ENCODE measurements around the gene ZNF830.
"Not testable (repeated sequence)": the region's sequence is repeated elsewhere in the genome, so short reads cannot be mapped to it uniquely, and the experiment has no call there.

The ZNF830 gene

GRCh38 chr17:34997355-34997862, 36.1 kb downstream of the ZNF830 start:
- no peaks in the 10 kb centered on the region for H3K9me3 ChIP-seq (ENCODE audit: low read length)
- no peak for TF ChIP-seq EZH2 (IDR thresholded peaks at IDR 0.05; ENCODE audit: borderline replicate concordance, low read length)
- TF ChIP-seq, protein P1, sequence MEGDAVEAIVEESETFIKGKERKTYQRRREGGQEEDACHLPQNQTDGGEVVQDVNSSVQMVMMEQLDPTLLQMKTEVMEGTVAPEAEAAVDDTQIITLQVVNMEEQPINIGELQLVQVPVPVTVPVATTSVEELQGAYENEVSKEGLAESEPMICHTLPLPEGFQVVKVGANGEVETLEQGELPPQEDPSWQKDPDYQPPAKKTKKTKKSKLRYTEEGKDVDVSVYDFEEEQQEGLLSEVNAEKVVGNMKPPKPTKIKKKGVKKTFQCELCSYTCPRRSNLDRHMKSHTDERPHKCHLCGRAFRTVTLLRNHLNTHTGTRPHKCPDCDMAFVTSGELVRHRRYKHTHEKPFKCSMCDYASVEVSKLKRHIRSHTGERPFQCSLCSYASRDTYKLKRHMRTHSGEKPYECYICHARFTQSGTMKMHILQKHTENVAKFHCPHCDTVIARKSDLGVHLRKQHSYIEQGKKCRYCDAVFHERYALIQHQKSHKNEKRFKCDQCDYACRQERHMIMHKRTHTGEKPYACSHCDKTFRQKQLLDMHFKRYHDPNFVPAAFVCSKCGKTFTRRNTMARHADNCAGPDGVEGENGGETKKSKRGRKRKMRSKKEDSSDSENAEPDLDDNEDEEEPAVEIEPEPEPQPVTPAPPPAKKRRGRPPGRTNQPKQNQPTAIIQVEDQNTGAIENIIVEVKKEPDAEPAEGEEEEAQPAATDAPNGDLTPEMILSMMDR (IDR thresholded peaks at IDR 0.05; ENCODE audit: low read length), result no peak
- H3K79me2 ChIP-seq (ENCODE audit: insufficient read depth, low read length), result no peaks in the 10 kb centered on the region
- H3F3A ChIP-seq (ENCODE audit: insufficient read depth, low read length), result no peaks in the 10 kb centered on the region
- H3K27me3 ChIP-seq (ENCODE audit: insufficient read depth, low read length), result no peaks in the 10 kb centered on the region
- H3K4me3 ChIP-seq (ENCODE audit: low read depth, low read length, poor library complexity, severe bottlenecking), result no peak overlapping the region
- no peaks in the 10 kb centered on the region for H3K4me1 ChIP-seq (ENCODE audit: insufficient read depth, low read length, severe bottlenecking)
- H4K20me1 ChIP-seq (ENCODE audit: insufficient read depth, low read length), result no peaks in the 10 kb centered on the region
- no peak overlapping the region for H3K9ac ChIP-seq (ENCODE audit: low read length)
- peaks cover 80% of the 10 kb centered on the region for H3K36me3 ChIP-seq (ENCODE audit: insufficient read depth, low read length)
- no peaks in the 10 kb centered on the region for H3K9me2 ChIP-seq (ENCODE audit: low read depth, low read length)
- no peak overlapping the region for H3K4me2 ChIP-seq (ENCODE audit: low read length)
- no peak overlapping the region for H3K27ac ChIP-seq (ENCODE audit: low read depth, low read length, poor library complexity, severe bottlenecking)
- H2AFZ ChIP-seq (ENCODE audit: low read length), result no peak overlapping the region

- no peak overlapping the region for H2AFZ ChIP-seq (ENCODE audit: low read length)
- no peaks in the 10 kb centered on the region for H3K4me1 ChIP-seq (ENCODE audit: insufficient read depth, low read length, severe bottlenecking)
- no peaks in the 10 kb centered on the region for H4K20me1 ChIP-seq (ENCODE audit: insufficient read depth, low read length)
- no peaks in the 10 kb centered on the region for H3K27me3 ChIP-seq (ENCODE audit: insufficient read depth, low read length)
- H3K9me2 ChIP-seq (ENCODE audit: low read depth, low read length), result no peaks in the 10 kb centered on the region
- TF ChIP-seq, protein P1 (IDR thresholded peaks at IDR 0.05; ENCODE audit: low read length), result peak; percentile 69; the same call in 1 of the 2 replicates
- TF ChIP-seq EZH2 (IDR thresholded peaks at IDR 0.05; ENCODE audit: borderline replicate concordance, low read length), result no peak
- no peak overlapping the region for H3K27ac ChIP-seq (ENCODE audit: low read depth, low read length, poor library complexity, severe bottlenecking)
- H3K9ac ChIP-seq (ENCODE audit: low read length), result no peak overlapping the region
- no peaks in the 10 kb centered on the region for H3K79me2 ChIP-seq (ENCODE audit: insufficient read depth, low read length)
- peaks cover 87% of the 10 kb centered on the region for H3K36me3 ChIP-seq (ENCODE audit: insufficient read depth, low read length)
- H3F3A ChIP-seq (ENCODE audit: insufficient read depth, low read length), result no peaks in the 10 kb centered on the region
- H3K4me3 ChIP-seq (ENCODE audit: low read depth, low read length, poor library complexity, severe bottlenecking), result no peak overlapping the region
- H3K4me2 ChIP-seq (ENCODE audit: low read length), result no peak overlapping the region
- no peaks in the 10 kb centered on the region for H3K9me3 ChIP-seq (ENCODE audit: low read length)
These were observed 36.9 kb downstream of the ZNF830 start for GRCh38 chr17:34998205-34998604.

DNA sequence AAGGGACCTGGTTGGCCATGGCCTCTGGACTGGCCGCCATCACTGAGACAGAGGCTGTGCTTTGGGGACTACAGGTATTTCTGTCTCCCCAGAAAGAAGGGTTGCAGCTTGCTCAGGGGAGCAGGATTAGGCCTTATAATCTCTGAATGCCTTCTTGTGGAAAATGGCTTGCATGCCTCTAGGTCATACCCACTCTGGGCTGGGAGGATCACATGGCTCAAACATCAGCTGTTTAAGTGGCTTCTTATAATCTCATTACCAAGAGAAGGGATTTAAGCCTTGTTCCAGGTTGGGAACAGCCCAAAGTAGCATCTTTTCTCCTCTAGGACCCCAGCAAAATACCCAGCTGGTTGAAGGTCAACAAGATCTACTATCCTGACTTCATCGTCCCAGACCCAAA, 38.1 kb downstream of the ZNF830 start:
- no peaks in the 10 kb centered on the region for H3K4me1 ChIP-seq (ENCODE audit: insufficient read depth, low read length, severe bottlenecking)
- H3K9me2 ChIP-seq (ENCODE audit: low read depth, low read length), result no peaks in the 10 kb centered on the region
- H3K27me3 ChIP-seq (ENCODE audit: insufficient read depth, low read length), result no peaks in the 10 kb centered on the region
- H3K4me2 ChIP-seq (ENCODE audit: low read length), result no peak overlapping the region
- H2AFZ ChIP-seq (ENCODE audit: low read length), result no peak overlapping the region
- no peaks in the 10 kb centered on the region for H3K79me2 ChIP-seq (ENCODE audit: insufficient read depth, low read length)
- H3K9me3 ChIP-seq (ENCODE audit: low read length), result no peaks in the 10 kb centered on the region
- peaks cover 87% of the 10 kb centered on the region for H3K36me3 ChIP-seq (ENCODE audit: insufficient read depth, low read length)
- H3K4me3 ChIP-seq (ENCODE audit: low read depth, low read length, poor library complexity, severe bottlenecking), result no peak overlapping the region
- no peak overlapping the region for H3K9ac ChIP-seq (ENCODE audit: low read length)
- no peaks in the 10 kb centered on the region for H3F3A ChIP-seq (ENCODE audit: insufficient read depth, low read length)
- H3K27ac ChIP-seq (ENCODE audit: low read depth, low read length, poor library complexity, severe bottlenecking), result no peak overlapping the region
- no peaks in the 10 kb centered on the region for H4K20me1 ChIP-seq (ENCODE audit: insufficient read depth, low read length)
- TF ChIP-seq EZH2 (IDR thresholded peaks at IDR 0.05; ENCODE audit: borderline replicate concordance, low read length), result no peak
- TF ChIP-seq, protein P1 (IDR thresholded peaks at IDR 0.05; ENCODE audit: low read length), result no peak

DNA sequence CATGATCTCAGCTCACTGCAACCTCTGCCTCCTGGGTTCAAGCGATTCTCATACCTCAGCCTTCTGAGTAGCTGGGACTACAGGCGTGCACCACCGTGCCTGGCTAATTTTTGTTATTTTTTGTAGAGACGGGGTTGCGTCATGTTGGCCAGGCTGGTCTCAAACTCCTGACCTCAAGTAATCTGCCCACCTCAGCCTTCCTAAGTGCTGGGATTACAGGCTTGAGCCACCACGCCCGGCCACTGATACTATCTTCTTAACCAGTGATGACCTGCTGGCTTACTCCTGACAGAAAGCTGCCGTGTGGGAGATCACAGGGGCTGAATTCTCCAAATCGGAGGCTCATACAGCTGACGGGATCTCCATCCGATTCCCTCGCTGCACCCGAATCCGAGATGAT, 39.6 kb downstream of the ZNF830 start:
- not testable (repeated sequence) for H4K20me1 ChIP-seq (ENCODE audit: insufficient read depth, low read length); H3K27ac ChIP-seq (ENCODE audit: low read depth, low read length, poor library complexity, severe bottlenecking); H2AFZ ChIP-seq (ENCODE audit: low read length); H3K4me3 ChIP-seq (ENCODE audit: low read depth, low read length, poor library complexity, severe bottlenecking); H3K9me2 ChIP-seq (ENCODE audit: low read depth, low read length); H3K79me2 ChIP-seq (ENCODE audit: insufficient read depth, low read length); H3F3A ChIP-seq (ENCODE audit: insufficient read depth, low read length); H3K4me1 ChIP-seq (ENCODE audit: insufficient read depth, low read length, severe bottlenecking); H3K27me3 ChIP-seq (ENCODE audit: insufficient read depth, low read length); H3K9me3 ChIP-seq (ENCODE audit: low read length); H3K4me2 ChIP-seq (ENCODE audit: low read length); H3K9ac ChIP-seq (ENCODE audit: low read length)
- H3K36me3 ChIP-seq (ENCODE audit: insufficient read depth, low read length), result peaks cover 78% of the 10 kb centered on the region

Measured in OCI-LY1 (cell line).